ENCODE data around the gene GPR158.

The GPR158 gene

DNA sequence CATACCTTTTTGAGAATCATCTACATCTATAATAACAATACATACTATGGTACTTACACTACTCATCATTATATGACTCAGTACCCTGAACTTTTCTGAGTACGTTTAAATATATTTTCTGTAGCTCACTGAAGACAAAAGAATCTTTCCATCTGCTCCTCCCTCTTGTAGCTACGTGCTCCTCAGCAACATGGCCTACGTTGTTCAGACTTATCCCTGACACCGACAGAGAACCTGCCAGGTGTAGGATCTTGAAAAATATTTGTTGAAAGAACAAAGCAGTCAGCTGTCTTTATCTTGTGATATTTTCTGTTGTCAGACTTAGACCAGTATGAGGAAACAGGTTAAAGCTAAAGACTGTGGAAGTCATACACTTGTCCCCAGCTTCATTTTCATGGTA, 403.3 kb downstream of the GPR158 start:
- TF ChIP-seq, protein P1, sequence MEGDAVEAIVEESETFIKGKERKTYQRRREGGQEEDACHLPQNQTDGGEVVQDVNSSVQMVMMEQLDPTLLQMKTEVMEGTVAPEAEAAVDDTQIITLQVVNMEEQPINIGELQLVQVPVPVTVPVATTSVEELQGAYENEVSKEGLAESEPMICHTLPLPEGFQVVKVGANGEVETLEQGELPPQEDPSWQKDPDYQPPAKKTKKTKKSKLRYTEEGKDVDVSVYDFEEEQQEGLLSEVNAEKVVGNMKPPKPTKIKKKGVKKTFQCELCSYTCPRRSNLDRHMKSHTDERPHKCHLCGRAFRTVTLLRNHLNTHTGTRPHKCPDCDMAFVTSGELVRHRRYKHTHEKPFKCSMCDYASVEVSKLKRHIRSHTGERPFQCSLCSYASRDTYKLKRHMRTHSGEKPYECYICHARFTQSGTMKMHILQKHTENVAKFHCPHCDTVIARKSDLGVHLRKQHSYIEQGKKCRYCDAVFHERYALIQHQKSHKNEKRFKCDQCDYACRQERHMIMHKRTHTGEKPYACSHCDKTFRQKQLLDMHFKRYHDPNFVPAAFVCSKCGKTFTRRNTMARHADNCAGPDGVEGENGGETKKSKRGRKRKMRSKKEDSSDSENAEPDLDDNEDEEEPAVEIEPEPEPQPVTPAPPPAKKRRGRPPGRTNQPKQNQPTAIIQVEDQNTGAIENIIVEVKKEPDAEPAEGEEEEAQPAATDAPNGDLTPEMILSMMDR (conservative IDR thresholded peaks at IDR 0.05; ENCODE audit: low read length), result no peak
- H3K4me3 ChIP-seq (ENCODE audit: low read length), result no peak overlapping the region
- DNase-seq (ENCODE audit: low read depth), result no peak

DNA sequence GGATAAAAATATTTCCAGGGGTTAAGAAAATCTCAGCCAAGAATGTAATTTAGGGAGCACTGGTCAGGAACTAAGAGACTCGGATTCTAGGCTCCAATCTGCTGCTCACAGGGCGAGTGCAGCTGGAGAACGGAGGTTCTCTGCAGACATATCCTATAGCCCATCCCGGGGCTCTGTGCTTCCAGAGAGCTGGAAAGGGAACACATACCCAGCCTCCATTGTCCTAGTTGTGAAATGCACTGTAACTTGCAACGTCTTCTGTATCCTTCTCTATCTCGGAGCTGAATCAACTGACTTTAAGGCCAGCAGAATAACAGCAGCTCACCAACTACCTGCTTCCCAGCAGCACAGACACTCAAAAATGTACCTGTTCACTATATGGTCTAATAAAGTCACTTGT, 408.2 kb downstream of the GPR158 start:
- TF ChIP-seq, protein P1 (conservative IDR thresholded peaks at IDR 0.05; ENCODE audit: low read length), result no peak
- H3K4me3 ChIP-seq (ENCODE audit: low read length), result no peak overlapping the region
- no peak for DNase-seq (ENCODE audit: low read depth)

DNA sequence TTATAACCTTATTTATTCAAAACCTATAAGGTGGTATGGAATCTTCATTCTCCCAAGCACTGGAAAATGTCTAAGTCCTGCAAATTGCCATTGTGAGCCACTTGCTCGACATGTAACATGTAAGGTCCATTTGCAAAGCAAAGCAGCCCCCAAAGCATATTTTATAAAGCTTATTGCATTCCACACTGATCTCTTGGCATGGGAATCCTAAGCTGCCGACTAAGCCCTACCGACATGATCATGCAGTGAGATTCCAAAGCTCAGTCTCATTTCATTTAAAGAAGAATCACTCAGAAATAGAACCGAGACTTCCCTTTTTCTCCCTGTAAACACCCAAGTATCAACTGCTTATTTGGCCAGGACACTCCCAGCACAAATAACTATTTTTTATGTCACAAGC, 425.9 kb downstream of the GPR158 start:
- no peak for DNase-seq (ENCODE audit: low read depth)
- TF ChIP-seq, protein P1 (conservative IDR thresholded peaks at IDR 0.05; ENCODE audit: low read length), result no peak
- no peak overlapping the region for H3K4me3 ChIP-seq (ENCODE audit: low read length)

DNA sequence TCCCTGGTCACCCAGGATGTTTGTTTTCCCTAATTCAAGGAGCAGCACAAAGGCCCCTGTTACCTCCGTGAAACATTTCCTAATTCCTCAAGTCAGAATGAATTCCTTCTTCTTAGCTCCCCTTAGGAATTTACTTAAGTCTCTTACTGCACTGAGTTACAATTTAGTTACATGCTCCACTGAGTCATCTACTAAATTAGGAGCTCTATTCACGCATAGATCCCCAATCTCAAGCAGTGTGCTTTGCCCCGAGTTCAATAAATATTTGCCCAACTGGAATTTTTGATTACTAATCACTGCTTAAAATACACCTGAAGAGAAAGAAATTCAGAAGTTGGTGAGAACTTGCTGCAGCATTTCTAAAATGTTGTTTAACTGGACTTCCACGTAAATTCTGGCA, 429.8 kb downstream of the GPR158 start:
- TF ChIP-seq, protein P1 (conservative IDR thresholded peaks at IDR 0.05; ENCODE audit: low read length), result no peak
- DNase-seq (ENCODE audit: low read depth), result no peak
- no peak overlapping the region for H3K4me3 ChIP-seq (ENCODE audit: low read length)

DNA sequence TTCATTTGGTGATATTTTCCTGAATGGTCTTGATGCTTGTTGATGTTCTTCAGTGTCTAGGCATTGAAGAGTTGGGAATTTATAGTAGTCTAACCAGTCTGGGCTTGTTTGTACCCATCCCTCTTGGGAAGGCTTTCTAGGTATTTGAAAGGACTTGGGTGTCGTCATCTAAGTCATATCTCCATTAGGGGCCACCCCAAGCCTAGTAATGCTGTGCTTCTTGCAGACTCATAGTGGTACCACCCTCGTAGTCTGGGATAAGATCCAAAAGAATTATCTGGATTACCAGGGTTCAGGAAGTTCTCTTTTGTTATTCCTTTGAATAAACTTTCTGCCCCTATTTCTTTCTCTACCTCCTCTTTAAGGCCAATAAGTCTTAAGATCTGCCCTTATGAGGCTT, 439.9 kb downstream of the GPR158 start:
- TF ChIP-seq, protein P1 (conservative IDR thresholded peaks at IDR 0.05; ENCODE audit: low read length), result no peak
- DNase-seq (ENCODE audit: low read depth), result no peak
- H3K4me3 ChIP-seq (ENCODE audit: low read length), result no peak overlapping the region

DNA sequence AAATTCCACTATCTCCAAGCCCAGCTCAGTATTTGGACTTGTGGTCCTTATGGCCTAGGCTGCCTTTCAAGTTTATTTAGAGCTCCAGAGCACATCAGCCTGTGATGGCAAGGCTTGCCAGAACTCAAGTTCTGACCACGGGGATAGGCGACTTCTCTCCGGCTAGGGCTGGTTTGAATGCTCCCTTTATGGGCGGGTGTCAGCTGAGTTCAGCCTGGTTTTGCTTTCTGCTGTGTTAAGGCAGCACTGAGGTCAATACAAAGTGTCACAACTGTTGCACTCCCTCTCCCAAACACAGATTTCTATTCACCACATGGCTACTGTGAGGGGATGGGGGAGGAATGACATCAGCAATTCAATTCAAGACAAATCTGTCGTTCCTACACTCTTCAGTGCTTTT, 441.1 kb downstream of the GPR158 start:
- DNase-seq (ENCODE audit: low read depth), result no peak
- H3K4me3 ChIP-seq (ENCODE audit: low read length), result no peak overlapping the region
- TF ChIP-seq, protein P1 (conservative IDR thresholded peaks at IDR 0.05; ENCODE audit: low read length), result no peak

DNA sequence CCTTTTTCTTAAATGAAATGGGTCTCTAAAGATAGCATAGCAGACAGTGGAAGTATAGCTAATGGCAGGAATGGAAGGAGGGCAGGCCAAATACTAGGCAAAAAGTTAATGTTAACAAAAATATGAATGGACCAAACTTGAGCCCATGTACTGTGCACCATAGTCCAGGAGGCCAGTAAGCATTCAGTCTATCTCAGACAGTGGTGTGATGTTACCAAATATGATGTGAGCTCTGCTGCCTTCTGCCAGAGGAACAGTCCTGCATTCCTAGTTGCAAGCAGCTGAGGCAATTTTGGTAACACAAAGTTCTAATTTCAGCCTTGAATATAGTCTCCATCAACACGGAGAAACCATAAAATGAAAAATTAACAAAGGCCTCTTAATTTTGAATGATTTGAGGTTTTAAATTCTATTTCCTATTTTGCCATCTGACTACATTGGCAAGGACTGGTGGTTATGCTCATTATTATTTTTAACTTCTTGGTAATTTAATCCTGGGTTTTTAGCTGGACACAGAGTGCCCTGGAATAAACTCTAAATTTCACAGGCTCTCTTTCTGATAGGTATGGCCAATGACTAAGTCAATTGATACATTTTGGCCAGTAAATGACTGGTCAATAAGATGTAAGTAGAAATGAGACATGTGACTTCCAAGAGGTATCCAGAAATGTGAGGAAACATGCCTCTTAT, 442.2 kb downstream of the GPR158 start:
- H3K4me3 ChIP-seq (ENCODE audit: low read length), result no peak overlapping the region
- no peak for DNase-seq (ENCODE audit: low read depth)
- TF ChIP-seq, protein P1 (conservative IDR thresholded peaks at IDR 0.05; ENCODE audit: low read length), result no peak

All from AG10803 (cell line).